SU-DHL-6 (cell line): Measurements from ENCODE around the gene DIS3L2.

Experiments used
- H2AFZ ChIP-seq: fragments of 200-600 bp; sonication (generic); 2 replicates; pipeline ENCODE4 v1.6.1; 2014; ENCODE audit warnings: low read depth, mild to moderate bottlenecking, moderate library complexity, mixed read lengths, antibody characterized with exemption, low read length; ENCODE audit not compliant: severe bottlenecking
- H3F3A ChIP-seq: fragments of 200-600 bp; shearing (Covaris generic); 2 replicates; pipeline ENCODE4 v1.6.0; 2016; ENCODE audit warnings: antibody characterized with exemption, mild to moderate bottlenecking; ENCODE audit not compliant: insufficient read depth
- H3K27ac ChIP-seq: fragments of 200-600 bp; sonication (generic); 2 replicates; pipeline ENCODE4 v1.5.1; 2016; ENCODE audit warnings: low read depth, mild to moderate bottlenecking, low read length, moderate library complexity, mixed read lengths
- H3K27me3 ChIP-seq: fragments of 200-600 bp; sonication (generic), shearing (Covaris generic); 2 replicates; pipeline ENCODE4 v1.6.0; 2014; ENCODE audit warnings: mild to moderate bottlenecking, low read length
- H3K36me3 ChIP-seq: fragments of 200-600 bp; sonication (generic); 2 replicates; pipeline ENCODE4 v1.6.1; 2014; ENCODE audit warnings: mild to moderate bottlenecking, low read length, mixed read lengths
- H3K4me2 ChIP-seq: fragments of 300-600, 200-600 bp; shearing (Covaris generic), sonication (generic); 2 replicates; pipeline ENCODE4 v1.6.0; 2014; ENCODE audit warnings: low read length, low read depth, mild to moderate bottlenecking; ENCODE audit not compliant: poor library complexity, severe bottlenecking
- H3K4me3 ChIP-seq: fragments of 200-600 bp; sonication (generic); 2 replicates; pipeline ENCODE4 v1.5.1; 2014; ENCODE audit warnings: antibody characterized with exemption, low read length, mild to moderate bottlenecking, mixed read lengths; ENCODE audit not compliant: insufficient read depth, poor library complexity, severe bottlenecking
- H3K79me2 ChIP-seq: fragments of 200-600 bp; sonication (generic); 2 replicates; pipeline ENCODE4 v1.6.1; 2014; ENCODE audit warnings: mild to moderate bottlenecking, low read length, moderate library complexity; ENCODE audit not compliant: insufficient read depth
- H3K9ac ChIP-seq: fragments of 200-600 bp; sonication (generic); 2 replicates; pipeline ENCODE4 v1.7.0; 2014; ENCODE audit warnings: mild to moderate bottlenecking, low read length
- H3K9me2 ChIP-seq: fragments of 200-600 bp; sonication (generic); replicated peaks from 2 replicates; pipeline ENCODE4 v1.6.1; 2014; ENCODE audit warnings: low read length; ENCODE audit not compliant: insufficient read depth
- H3K9me3 ChIP-seq: fragments of 200-600 bp; sonication (generic); 2 replicates; pipeline ENCODE4 v1.6.1; 2014; ENCODE audit warnings: low read length, mixed read lengths; ENCODE audit not compliant: insufficient read depth
- H4K20me1 ChIP-seq: fragments of 200-600 bp; sonication (generic); 2 replicates; pipeline ENCODE4 v1.6.1; 2014; ENCODE audit warnings: low read depth, mild to moderate bottlenecking, antibody characterized with exemption, low read length, moderate library complexity, mixed read lengths
- EZH2phosphoT487 ChIP-seq: fragments of 200-600 bp; sonication (generic), shearing (Covaris generic); conservative IDR thresholded peaks from 2 replicates; pipeline ENCODE4 v1.6.1; 2018; ENCODE audit warnings: mild to moderate bottlenecking, antibody characterized with exemption, low read length, moderate library complexity, mixed read lengths
- TF ChIP-seq, protein P1 (sequence below): fragments of 200-600 bp; sonication (generic); IDR thresholded peaks from one replicate; pipeline ENCODE4 v1.5.1; 2017; ENCODE audit warnings: antibody characterized with exemption, mild to moderate bottlenecking, low read length, moderate library complexity; ENCODE audit not compliant: insufficient read depth, poor library complexity, severe bottlenecking

The DIS3L2 gene

GRCh38 chr2:232073026-232073425 lies 111.5 kb downstream of the DIS3L2 start:
- H3K9me2 ChIP-seq = no peaks in the 10 kb centered on the region
- no peak overlapping the region for H3K27ac ChIP-seq
- no peak overlapping the region for H3K4me3 ChIP-seq
- no peak overlapping the region for H3K4me2 ChIP-seq
- H3K79me2 ChIP-seq = no peaks in the 10 kb centered on the region
- no peak for TF ChIP-seq EZH2phosphoT487
- TF ChIP-seq, protein P1, sequence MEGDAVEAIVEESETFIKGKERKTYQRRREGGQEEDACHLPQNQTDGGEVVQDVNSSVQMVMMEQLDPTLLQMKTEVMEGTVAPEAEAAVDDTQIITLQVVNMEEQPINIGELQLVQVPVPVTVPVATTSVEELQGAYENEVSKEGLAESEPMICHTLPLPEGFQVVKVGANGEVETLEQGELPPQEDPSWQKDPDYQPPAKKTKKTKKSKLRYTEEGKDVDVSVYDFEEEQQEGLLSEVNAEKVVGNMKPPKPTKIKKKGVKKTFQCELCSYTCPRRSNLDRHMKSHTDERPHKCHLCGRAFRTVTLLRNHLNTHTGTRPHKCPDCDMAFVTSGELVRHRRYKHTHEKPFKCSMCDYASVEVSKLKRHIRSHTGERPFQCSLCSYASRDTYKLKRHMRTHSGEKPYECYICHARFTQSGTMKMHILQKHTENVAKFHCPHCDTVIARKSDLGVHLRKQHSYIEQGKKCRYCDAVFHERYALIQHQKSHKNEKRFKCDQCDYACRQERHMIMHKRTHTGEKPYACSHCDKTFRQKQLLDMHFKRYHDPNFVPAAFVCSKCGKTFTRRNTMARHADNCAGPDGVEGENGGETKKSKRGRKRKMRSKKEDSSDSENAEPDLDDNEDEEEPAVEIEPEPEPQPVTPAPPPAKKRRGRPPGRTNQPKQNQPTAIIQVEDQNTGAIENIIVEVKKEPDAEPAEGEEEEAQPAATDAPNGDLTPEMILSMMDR = no peak
- no peaks in the 10 kb centered on the region for H3K27me3 ChIP-seq
- H3K9ac ChIP-seq = no peak overlapping the region
- no peak overlapping the region for H2AFZ ChIP-seq
- no peaks in the 10 kb centered on the region for H4K20me1 ChIP-seq
- H3K9me3 ChIP-seq = no peaks in the 10 kb centered on the region
- H3F3A ChIP-seq = no peaks in the 10 kb centered on the region
- H3K36me3 ChIP-seq = no peaks in the 10 kb centered on the region

DNA sequence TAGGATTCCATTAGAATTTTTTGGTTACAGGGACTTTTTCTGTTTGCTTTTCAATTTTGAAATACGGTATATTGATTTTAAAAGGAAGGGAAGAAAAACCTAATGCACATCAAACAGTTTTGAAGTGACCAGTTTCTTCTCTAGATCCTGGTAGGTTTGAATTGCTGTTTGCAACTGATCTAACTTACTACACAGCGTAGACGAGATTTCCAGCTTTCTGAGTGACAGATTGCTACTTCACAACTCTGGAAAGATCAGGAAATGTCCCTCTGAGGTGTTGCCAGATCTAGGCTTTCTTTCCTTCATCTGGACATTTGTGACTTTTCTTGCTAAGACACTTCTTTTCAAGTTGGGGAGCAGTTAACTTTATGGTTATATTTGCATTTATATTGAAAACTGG lies 112.2 kb downstream of the DIS3L2 start:
- Histone ChIP-seq H3K4me3 (no peak overlapping the region), H3K36me3 (no peaks in the 10 kb centered on the region), H4K20me1 (no peaks in the 10 kb centered on the region), H3K4me2 (no peak overlapping the region), H3K27me3 (no peaks in the 10 kb centered on the region), H3K27ac (no peak overlapping the region), H3K9me3 (no peaks in the 10 kb centered on the region), H3K9ac (no peak overlapping the region), H2AFZ (no peak overlapping the region), H3K9me2 (no peaks in the 10 kb centered on the region), H3K79me2 (no peaks in the 10 kb centered on the region), H3F3A (no peaks in the 10 kb centered on the region)
- TF ChIP-seq, protein P1 = no peak
- TF ChIP-seq EZH2phosphoT487 = no peak

GRCh38 chr2:232075080-232075479 lies 113.6 kb downstream of the DIS3L2 start:
- H3K79me2 ChIP-seq = no peaks in the 10 kb centered on the region
- H3K27ac ChIP-seq = no peak overlapping the region
- H3K27me3 ChIP-seq = no peaks in the 10 kb centered on the region
- no peak overlapping the region for H2AFZ ChIP-seq
- TF ChIP-seq EZH2phosphoT487 = no peak
- TF ChIP-seq, protein P1 = no peak
- no peaks in the 10 kb centered on the region for H3F3A ChIP-seq
- H3K9me2 ChIP-seq = no peaks in the 10 kb centered on the region
- H3K4me3 ChIP-seq = no peak overlapping the region
- no peak overlapping the region for H3K9ac ChIP-seq
- no peaks in the 10 kb centered on the region for H3K9me3 ChIP-seq
- no peaks in the 10 kb centered on the region for H3K36me3 ChIP-seq
- H3K4me2 ChIP-seq = no peak overlapping the region
- H4K20me1 ChIP-seq = no peaks in the 10 kb centered on the region

- Histone ChIP-seq H3K27me3 (no peaks in the 10 kb centered on the region), H3K4me2 (no peak overlapping the region), H2AFZ (no peak overlapping the region), H3F3A (no peaks in the 10 kb centered on the region), H3K9me3 (no peaks in the 10 kb centered on the region), H4K20me1 (no peaks in the 10 kb centered on the region), H3K9ac (no peak overlapping the region), H3K79me2 (no peaks in the 10 kb centered on the region), H3K27ac (no peak overlapping the region), H3K9me2 (no peaks in the 10 kb centered on the region), H3K4me3 (no peak overlapping the region), H3K36me3 (no peaks in the 10 kb centered on the region)
- TF ChIP-seq EZH2phosphoT487 = no peak
- TF ChIP-seq, protein P1 = no peak
Observed at GRCh38 chr2:232075859-232076258, 114.3 kb downstream of the DIS3L2 start.
